Activated T-cell treated with anti-CD3 and anti-CD28 coated beads, Interleukin-2, amount 50 U/mL, for 24 hours (primary cell): ENCODE measurements around the gene CANT1.
"Not testable (repeated sequence)": the region's sequence is repeated elsewhere in the genome, so short reads cannot be mapped to it uniquely, and the experiment has no call there.

ENCODE experiments used
- DNase-seq: peaks from one replicate; pipeline ENCODE4 v3.0.0-alpha.2; 2020
- H3K27ac Mint-ChIP-seq: 2 replicates; pipeline ENCODE4 v1.8.0; 2020; ENCODE audit warnings: mild to moderate bottlenecking, mixed read lengths
- H3K27me3 Mint-ChIP-seq: 2 replicates; pipeline ENCODE4 v1.8.0; 2020; ENCODE audit warnings: mixed read lengths
- H3K36me3 Mint-ChIP-seq: 2 replicates; pipeline ENCODE4 v1.8.0; 2020; ENCODE audit warnings: low read depth, mixed read lengths
- H3K4me1 Mint-ChIP-seq: 2 replicates; pipeline ENCODE4 v1.8.0; 2020; ENCODE audit warnings: low read depth, mixed read lengths
- H3K4me3 Mint-ChIP-seq: 2 replicates; pipeline ENCODE4 v1.8.0; 2020; ENCODE audit warnings: mild to moderate bottlenecking, moderate library complexity, mixed read lengths
- H3K9me3 Mint-ChIP-seq: 2 replicates; pipeline ENCODE4 v1.8.0; 2020; ENCODE audit warnings: mixed read lengths

The CANT1 gene

DNA sequence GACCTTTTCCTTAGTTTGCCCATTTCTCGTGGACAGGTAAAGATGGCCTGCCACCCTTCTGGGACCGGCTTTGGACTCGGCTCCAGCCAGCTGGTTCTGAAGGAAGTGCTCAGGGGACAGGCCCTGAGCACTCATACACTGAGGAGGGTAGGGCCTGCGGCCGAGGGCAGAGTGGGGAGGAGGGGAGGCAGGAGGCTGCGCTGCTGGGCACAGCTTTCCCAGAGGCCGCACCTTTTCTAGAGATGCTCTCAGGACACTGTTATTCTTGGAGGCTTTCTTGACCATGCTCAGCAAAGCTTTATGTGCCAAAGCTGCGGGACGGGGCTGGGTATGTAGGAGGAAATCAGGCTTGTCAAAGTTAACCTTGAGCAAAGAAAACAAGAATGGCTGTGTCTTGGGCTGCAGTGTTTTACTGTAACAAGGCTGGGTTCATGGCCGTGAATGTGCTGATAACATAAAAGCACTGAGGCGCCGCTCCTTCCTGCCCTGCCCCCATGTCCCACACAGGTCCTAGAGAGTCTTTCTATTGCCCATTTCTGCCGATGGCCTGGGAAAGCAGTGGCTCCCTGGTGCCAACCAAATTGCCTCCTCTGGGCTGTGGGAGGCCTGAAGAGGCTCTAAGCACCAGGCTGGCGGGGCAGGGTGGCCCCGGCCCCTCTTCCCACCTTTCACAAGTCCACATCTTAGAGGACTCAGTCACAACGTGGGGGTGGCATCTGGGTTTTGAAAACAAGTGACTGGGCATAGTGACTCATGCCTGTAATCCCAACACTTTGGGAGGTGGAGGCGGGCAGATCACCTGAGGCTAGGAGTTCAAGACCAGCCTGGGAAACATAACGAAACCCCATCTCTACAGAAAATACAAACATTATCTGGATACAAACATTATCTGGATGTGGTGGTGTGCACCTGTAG is 62.1 kb downstream of the CANT1 start:
- H3K27me3 Mint-ChIP-seq: peaks cover 4% of the 10 kb centered on the region
- peaks cover 11% of the 10 kb centered on the region for H3K9me3 Mint-ChIP-seq
- H3K4me1 Mint-ChIP-seq: no peaks in the 10 kb centered on the region
- DNase-seq: no peak
- no peaks in the 10 kb centered on the region for H3K36me3 Mint-ChIP-seq
- no peak overlapping the region for H3K27ac Mint-ChIP-seq
- no peak overlapping the region for H3K4me3 Mint-ChIP-seq

- Mint-ChIP-seq H3K4me3 (no peak overlapping the region), H3K27ac (no peak overlapping the region), H3K9me3 (peaks cover 11% of the 10 kb centered on the region), H3K27me3 (peaks cover 4% of the 10 kb centered on the region), H3K36me3 (no peaks in the 10 kb centered on the region), H3K4me1 (no peaks in the 10 kb centered on the region)
- no peak for DNase-seq
Measured at GRCh38 chr17:78946631-78947030, 62.9 kb downstream of the CANT1 start.

DNA sequence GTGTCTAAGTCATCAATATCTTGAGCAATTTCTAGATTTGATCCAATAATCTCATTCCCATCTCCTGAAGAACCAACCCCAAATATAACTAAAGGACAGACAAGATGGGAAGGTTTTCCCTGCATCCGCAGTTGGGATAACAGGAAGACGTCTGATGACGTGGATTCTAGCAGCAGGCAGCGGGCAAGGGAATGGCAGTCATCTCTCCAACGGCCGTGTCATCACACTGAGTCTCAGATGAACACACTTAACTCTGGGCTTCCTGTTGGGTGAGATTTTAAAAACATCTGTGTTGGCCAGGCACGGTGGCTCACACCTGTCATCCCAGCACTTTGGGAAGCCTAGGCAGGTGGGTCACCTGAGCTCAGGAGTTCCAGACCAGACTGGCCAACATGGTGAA is 63.4 kb downstream of the CANT1 start:
- Mint-ChIP-seq H3K4me1 (no peaks in the 10 kb centered on the region), H3K9me3 (peaks cover 11% of the 10 kb centered on the region), H3K4me3 (no peak overlapping the region), H3K27me3 (peaks cover 4% of the 10 kb centered on the region), H3K27ac (no peak overlapping the region), H3K36me3 (no peaks in the 10 kb centered on the region)
- no peak for DNase-seq

GRCh38 chr17:78945455-78945854 is 64.1 kb downstream of the CANT1 start:
- not testable (repeated sequence) for H3K4me1 Mint-ChIP-seq, H3K27me3 Mint-ChIP-seq, H3K9me3 Mint-ChIP-seq, H3K27ac Mint-ChIP-seq, H3K36me3 Mint-ChIP-seq, H3K4me3 Mint-ChIP-seq, DNase-seq

DNA sequence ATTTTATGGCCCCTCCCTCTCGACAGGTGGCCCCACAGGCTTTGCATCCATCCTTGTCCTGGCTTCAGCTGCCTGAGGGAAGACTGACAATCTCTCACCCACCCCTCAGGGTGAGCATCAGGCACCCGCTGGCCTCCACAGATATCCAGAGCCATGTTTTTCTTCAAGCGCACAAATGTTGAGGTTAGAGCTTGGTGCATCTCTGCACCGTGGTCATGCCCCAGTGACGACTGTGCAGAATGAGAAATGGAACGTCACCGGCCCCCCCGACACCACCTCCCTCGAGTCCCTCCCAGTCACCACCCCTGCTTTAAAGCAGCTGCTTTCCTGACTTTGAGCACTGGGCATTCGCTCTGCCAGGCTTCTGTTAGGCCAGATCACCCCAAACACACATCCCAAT is 64.6 kb downstream of the CANT1 start:
- Mint-ChIP-seq H3K4me1 (no peaks in the 10 kb centered on the region), H3K36me3 (no peaks in the 10 kb centered on the region), H3K9me3 (peaks cover 1% of the 10 kb centered on the region), H3K27ac (no peak overlapping the region), H3K27me3 (peaks cover 4% of the 10 kb centered on the region), H3K4me3 (no peak overlapping the region)
- no peak for DNase-seq

- Mint-ChIP-seq H3K9me3 (no peaks in the 10 kb centered on the region), H3K27me3 (peaks cover 4% of the 10 kb centered on the region), H3K27ac (no peak overlapping the region), H3K36me3 (no peaks in the 10 kb centered on the region), H3K4me1 (no peaks in the 10 kb centered on the region), H3K4me3 (no peak overlapping the region)
- no peak for DNase-seq
Measured at GRCh38 chr17:78944026-78944425, 65.5 kb downstream of the CANT1 start.
